Vagina (tissue), 2 donors: Measurements from ENCODE around the gene KDM6A.

ENCODE experiments used
- POLR2A ChIP-seq, 2 donors: fragments of 450-650 bp; IDR thresholded peaks; one replicate each; pipeline ENCODE4 v1.6.1; 2017; ENCODE audit warnings: antibody characterized with exemption in 2 of 2, mild to moderate bottlenecking in 2 of 2, moderate library complexity in 2 of 2
- POLR2AphosphoS5 ChIP-seq, 2 donors: sonication (generic); formaldehyde crosslinking; IDR thresholded peaks; one replicate each; pipeline ENCODE4 v1.9.0; 2017; ENCODE audit warnings: antibody characterized with exemption in 2 of 2, mild to moderate bottlenecking in 2 of 2, low read depth in 1 of 2; ENCODE audit not compliant: insufficient read depth in 1 of 2
- TF ChIP-seq, protein P1 (sequence below), 3 experiments: fragments of 450-650 bp in 2 of 3; fragments of 200-600 bp in 1 of 3; sonication (generic) in 1 of 3; IDR thresholded peaks; one replicate each; pipeline ENCODE4 v1.5.1; 2017 to 2019; ENCODE audit warnings: antibody characterized with exemption in 3 of 3, mild to moderate bottlenecking in 2 of 3, moderate library complexity in 2 of 3

DNA sequence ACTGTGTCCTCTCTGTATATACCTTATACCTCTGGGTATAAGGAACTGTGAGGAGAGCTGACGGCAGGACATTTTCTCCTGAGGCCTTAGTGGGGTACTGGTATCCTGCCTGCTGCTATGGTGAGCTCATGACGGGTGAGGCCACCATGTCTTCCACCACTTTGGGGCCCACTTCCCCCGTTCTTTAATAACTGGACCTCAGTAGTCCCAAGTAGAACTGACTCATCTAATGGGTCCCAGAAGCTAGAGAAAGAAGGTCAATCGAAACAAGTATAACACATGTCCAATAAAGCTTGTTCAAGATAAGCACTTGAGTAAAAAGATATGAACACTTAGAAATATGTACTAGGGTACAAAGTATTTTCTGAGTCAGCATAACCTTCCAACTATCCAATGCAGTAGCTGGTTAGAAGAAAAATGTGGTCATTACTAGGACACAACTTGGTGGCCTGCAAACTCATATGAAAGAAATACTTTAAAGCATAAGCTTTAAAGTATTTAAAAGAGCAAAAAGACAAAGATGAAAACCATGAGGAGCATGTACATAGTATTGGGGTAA, 256.0 kb downstream of the KDM6A start:
- TF ChIP-seq, protein P1, sequence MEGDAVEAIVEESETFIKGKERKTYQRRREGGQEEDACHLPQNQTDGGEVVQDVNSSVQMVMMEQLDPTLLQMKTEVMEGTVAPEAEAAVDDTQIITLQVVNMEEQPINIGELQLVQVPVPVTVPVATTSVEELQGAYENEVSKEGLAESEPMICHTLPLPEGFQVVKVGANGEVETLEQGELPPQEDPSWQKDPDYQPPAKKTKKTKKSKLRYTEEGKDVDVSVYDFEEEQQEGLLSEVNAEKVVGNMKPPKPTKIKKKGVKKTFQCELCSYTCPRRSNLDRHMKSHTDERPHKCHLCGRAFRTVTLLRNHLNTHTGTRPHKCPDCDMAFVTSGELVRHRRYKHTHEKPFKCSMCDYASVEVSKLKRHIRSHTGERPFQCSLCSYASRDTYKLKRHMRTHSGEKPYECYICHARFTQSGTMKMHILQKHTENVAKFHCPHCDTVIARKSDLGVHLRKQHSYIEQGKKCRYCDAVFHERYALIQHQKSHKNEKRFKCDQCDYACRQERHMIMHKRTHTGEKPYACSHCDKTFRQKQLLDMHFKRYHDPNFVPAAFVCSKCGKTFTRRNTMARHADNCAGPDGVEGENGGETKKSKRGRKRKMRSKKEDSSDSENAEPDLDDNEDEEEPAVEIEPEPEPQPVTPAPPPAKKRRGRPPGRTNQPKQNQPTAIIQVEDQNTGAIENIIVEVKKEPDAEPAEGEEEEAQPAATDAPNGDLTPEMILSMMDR (IDR thresholded peaks at IDR 0.05), result no peak
- TF ChIP-seq POLR2A (IDR thresholded peaks at IDR 0.05) (no peak), POLR2AphosphoS5 (IDR thresholded peaks at IDR 0.05; ENCODE audit: insufficient read depth in 1 of 2, low read depth in 1 of 2) (no peak)
